CD4-positive, alpha-beta T cell treated with Interferon gamma for 1 hour (primary cell): Measurements from ENCODE around the gene CDK10.

Experiments used
- DNase-seq: peaks from one replicate; pipeline ENCODE4 v3.0.0-alpha.2; 2020

CDK10 gene

GRCh38 chr16:89738072-89738377 lies 51.5 kb downstream of the CDK10 start:
- DNase-seq = no peak

GRCh38 chr16:89738538-89739317 lies 52.2 kb downstream of the CDK10 start:
- no peak for DNase-seq

- no peak for DNase-seq
Observed at GRCh38 chr16:89739383-89739782, 52.9 kb downstream of the CDK10 start.

- DNase-seq = no peak
Observed at GRCh38 chr16:89741342-89742014, 55.0 kb downstream of the CDK10 start.

- no peak for DNase-seq
Observed at GRCh38 chr16:89742948-89743347, 56.5 kb downstream of the CDK10 start.

- DNase-seq = no peak
Observed at GRCh38 chr16:89744813-89745212, 58.3 kb downstream of the CDK10 start.
